GM12875 (cell line): ENCODE results near the gene C16orf90.

Source experiments
- H3K4me3 ChIP-seq: one replicate; pipeline ENCODE4 v1.5.1; 2011; ENCODE audit warnings: low read depth, low read length, control low read depth
- CTCF ChIP-seq: IDR thresholded peaks from 2 replicates; pipeline ENCODE4 v1.5.1; 2011; ENCODE audit warnings: low read depth, mild to moderate bottlenecking, control low read depth, inconsistent platforms, low read length, moderate library complexity, borderline replicate concordance; ENCODE audit not compliant: insufficient read depth

The C16orf90 gene

GRCh38 chr16:3469736-3470135, 25.6 kb downstream of the C16orf90 start:
- no peak for TF ChIP-seq CTCF
- no peak overlapping the region for H3K4me3 ChIP-seq

GRCh38 chr16:3468501-3468900, 26.8 kb downstream of the C16orf90 start:
- no peak overlapping the region for H3K4me3 ChIP-seq
- TF ChIP-seq CTCF: no peak

GRCh38 chr16:3467921-3468320, 27.4 kb downstream of the C16orf90 start:
- no peak overlapping the region for H3K4me3 ChIP-seq
- TF ChIP-seq CTCF: no peak

DNA sequence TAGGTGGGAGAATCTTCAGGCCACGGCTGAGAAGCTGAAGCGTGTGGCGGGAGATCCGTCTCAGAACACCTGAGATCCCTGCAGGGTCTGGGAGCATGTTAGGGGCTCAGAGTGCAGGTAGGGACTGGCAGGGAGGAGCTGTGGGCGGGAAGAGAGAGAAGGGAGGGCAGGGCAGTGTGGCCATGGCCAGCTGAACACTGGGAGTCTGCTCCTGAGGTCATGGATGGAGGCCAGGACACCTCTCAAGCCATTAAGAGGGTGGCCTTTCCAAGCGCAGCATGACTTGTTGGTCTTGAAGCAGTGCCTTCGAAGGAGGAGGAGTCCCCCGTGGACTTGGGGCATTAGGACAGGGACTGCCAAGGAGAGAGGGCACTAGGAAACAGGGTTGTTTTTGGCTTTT, 28.1 kb downstream of the C16orf90 start:
- no peak for TF ChIP-seq CTCF

DNA sequence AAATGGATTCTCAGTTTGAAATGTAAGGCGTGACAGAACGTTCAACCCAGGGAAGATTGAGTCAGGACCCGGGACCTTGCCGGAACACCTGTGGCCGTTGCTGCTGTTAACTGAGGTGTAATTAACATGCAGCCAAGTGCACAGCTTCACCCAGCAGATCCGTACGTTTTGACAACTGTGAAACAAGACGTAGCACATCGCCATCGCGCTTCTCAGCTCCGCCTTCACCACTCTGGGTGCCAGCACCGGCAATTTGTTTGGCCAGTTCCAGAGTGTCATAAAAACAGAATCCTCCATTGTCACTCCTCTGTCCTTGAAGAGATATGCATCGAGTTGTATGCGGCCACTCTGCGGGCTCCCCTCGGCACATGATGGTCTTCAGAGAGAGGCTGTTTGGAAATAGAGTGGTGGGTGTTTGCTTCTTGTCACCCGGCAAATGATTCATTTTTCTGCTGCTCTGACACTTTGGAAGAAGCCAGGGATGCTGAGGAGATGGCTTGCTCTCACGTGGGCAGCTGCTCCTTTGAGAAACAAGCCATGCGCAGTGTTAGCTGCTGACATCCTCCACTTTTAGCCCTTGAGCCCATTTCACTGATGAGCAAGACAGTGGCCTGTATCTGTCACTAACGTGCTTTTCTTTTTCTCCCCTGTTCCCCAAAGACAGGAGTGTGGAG, 29.2 kb downstream of the C16orf90 start:
- no peak for TF ChIP-seq CTCF
- no peak overlapping the region for H3K4me3 ChIP-seq

More for the DNA sequence above, 28.1 kb downstream of the C16orf90 start:
- H3K4me3 ChIP-seq: no peak overlapping the region

GRCh38 chr16:3465301-3465700, 30.0 kb downstream of the C16orf90 start:
- TF ChIP-seq CTCF: no peak

GRCh38 chr16:3461151-3461550, 34.1 kb downstream of the C16orf90 start:
- no peak overlapping the region for H3K4me3 ChIP-seq
- TF ChIP-seq CTCF: peak; percentile 30; the same call in 1 of the 2 replicates

More at GRCh38 chr16:3465301-3465700, 30.0 kb downstream of the C16orf90 start:
- no peak overlapping the region for H3K4me3 ChIP-seq
